H1 (cell line): ENCODE data around the gene DBF4. TPM values are rescaled to one million over a fixed set of nuclear protein-coding genes. Genes with fewer than 3 reads are reported as not detected.
A peak's percentile ranks its signal among the peaks of the same experiment; 100 is the strongest.

Experiments used
- CTCF ChIA-PET: fragments of 300-600 bp; sonication (Branson Sonifier 250); formaldehyde crosslinking; loops from one replicate; lab custom pipeline; 2021; ENCODE audit not compliant: partially characterized antibody; lab: Charles Lee
- POLR2A ChIA-PET: fragments of 300-600 bp; sonication (Branson Sonifier 250); formaldehyde crosslinking; loops from one replicate; lab custom pipeline; 2021; ENCODE audit warnings: inconsistent platforms; ENCODE audit not compliant: partially characterized antibody; lab: Charles Lee
- DNase-seq, 2 experiments: peaks; one replicate each; pipeline versions ENCODE4 v3.0.0 to v3.0.0-alpha.2; 2010 to 2022; ENCODE audit warnings: low spot score in 2 of 2, low read depth in 1 of 2, mixed read lengths in 1 of 2
- FAIRE-seq: peaks from 2 replicates; lab custom pipeline; 2011; peaks lifted over from hg19 to GRCh38; lab: Jason Lieb, UNC
- H2AFZ ChIP-seq: 2 replicates; pipeline ENCODE4 v1.8.1; 2012; ENCODE audit warnings: low read length, inconsistent platforms
- H2AK5ac ChIP-seq: 2 replicates; pipeline ENCODE4 v1.6.1; 2013; ENCODE audit warnings: low read depth, low read length
- H2BK120ac ChIP-seq: replicated peaks from 2 replicates; pipeline ENCODE3; 2013; ENCODE audit warnings: low read depth, low read length, inconsistent platforms
- H2BK12ac ChIP-seq: 2 replicates; pipeline ENCODE4 v1.6.1; 2013; ENCODE audit warnings: low read depth, low read length
- H2BK15ac ChIP-seq: 2 replicates; pipeline ENCODE4 v1.6.1; 2013; ENCODE audit warnings: low read length
- H2BK20ac ChIP-seq: 2 replicates; pipeline ENCODE4 v1.6.1; 2013; ENCODE audit warnings: low read length
- H2BK5ac ChIP-seq: 2 replicates; pipeline ENCODE4 v1.6.1; 2013; ENCODE audit warnings: low read depth, low read length
- H3K14ac ChIP-seq: 2 replicates; pipeline ENCODE4 v1.6.1; 2013; ENCODE audit warnings: inconsistent platforms; ENCODE audit not compliant: insufficient read length
- H3K18ac ChIP-seq: 2 replicates; pipeline ENCODE4 v1.6.1; 2013; ENCODE audit warnings: low read length; ENCODE audit errors: extremely low read depth
- H3K23ac ChIP-seq: 2 replicates; pipeline ENCODE4 v1.6.1; 2013; ENCODE audit warnings: inconsistent platforms; ENCODE audit not compliant: insufficient read length
- H3K23me2 ChIP-seq: 2 replicates; pipeline ENCODE4 v1.6.1; 2013; ENCODE audit warnings: low read depth, low read length
- H3K27ac ChIP-seq: 2 replicates; pipeline ENCODE4 v1.6.1; 2011; ENCODE audit warnings: low read depth, low read length, inconsistent platforms
- H3K27me3 ChIP-seq, 4 experiments: replicated peaks in 1 of 4; 1 replicate in 1 of 4; 2 replicates in 3 of 4; pipeline versions ENCODE4 v1.6.1 to v1.8.1; 2011 to 2013; ENCODE audit warnings: low read length in 3 of 4, mild to moderate bottlenecking in 3 of 4, inconsistent platforms in 2 of 4, mixed read lengths in 2 of 4, moderate library complexity in 1 of 4; ENCODE audit not compliant: control insufficient read depth in 3 of 4, insufficient read depth in 3 of 4; ENCODE audit errors: extremely low read depth in 1 of 4
- H3K36me3 ChIP-seq, 4 experiments: 2 replicates each; pipeline versions ENCODE4 v1.6.1 to v1.8.1; 2011 to 2013; ENCODE audit warnings: mild to moderate bottlenecking in 4 of 4, low read length in 3 of 4, moderate library complexity in 2 of 4, control low read depth in 1 of 4, inconsistent platforms in 1 of 4; ENCODE audit not compliant: insufficient read depth in 4 of 4, control insufficient read depth in 2 of 4
- H3K4ac ChIP-seq: replicated peaks from 2 replicates; pipeline ENCODE3; 2013; ENCODE audit warnings: low read length, low read depth, mixed read lengths, inconsistent platforms; ENCODE audit not compliant: insufficient read length
- H3K4me1 ChIP-seq, 4 experiments: replicated peaks in 1 of 4; 1 replicate in 1 of 4; 2 replicates in 3 of 4; pipeline versions ENCODE4 v1.6.1 to v1.8.1; 2011 to 2013; ENCODE audit warnings: low read length in 3 of 4, inconsistent platforms in 2 of 4, mixed read lengths in 1 of 4; ENCODE audit not compliant: insufficient read depth in 4 of 4, control insufficient read depth in 3 of 4
- H3K4me2 ChIP-seq, 2 experiments: 2 replicates each; pipeline versions ENCODE4 v1.6.1 to v1.8.1; 2011 to 2013; ENCODE audit warnings: low read depth in 2 of 2, low read length in 2 of 2, control low read depth in 1 of 2, inconsistent platforms in 1 of 2, mild to moderate bottlenecking in 1 of 2; ENCODE audit not compliant: insufficient read depth in 1 of 2
- H3K4me3 ChIP-seq, 4 experiments: fragments of 200-600, 300-600 bp in 1 of 4; sonication (generic), shearing (Covaris generic), sonication (Bioruptor Twin) in 1 of 4; 2 replicates each; pipeline versions ENCODE4 v1.5.1 to v1.8.1; 2011 to 2016; ENCODE audit warnings: low read length in 4 of 4, low read depth in 3 of 4, control low read depth in 2 of 4, inconsistent platforms in 2 of 4, mild to moderate bottlenecking in 2 of 4, mixed read lengths in 1 of 4, moderate library complexity in 1 of 4; ENCODE audit not compliant: insufficient read depth in 2 of 4; ENCODE audit errors: extremely low read depth in 1 of 4
- H3K56ac ChIP-seq: replicated peaks from 2 replicates; pipeline ENCODE3; 2013; ENCODE audit warnings: low read depth, mild to moderate bottlenecking, mixed read lengths, low read length, inconsistent platforms; ENCODE audit not compliant: insufficient read length
- H3K79me1 ChIP-seq: 2 replicates; pipeline ENCODE4 v1.6.1; 2013; ENCODE audit warnings: low read depth, low read length, control low read depth
- H3K79me2 ChIP-seq, 2 experiments: 2 replicates each; pipeline versions ENCODE4 v1.6.1 to v1.8.1; 2012 to 2013; ENCODE audit warnings: low read length in 2 of 2, mild to moderate bottlenecking in 2 of 2, inconsistent platforms in 1 of 2; ENCODE audit not compliant: insufficient read depth in 2 of 2, control insufficient read depth in 1 of 2
- H3K9ac ChIP-seq, 4 experiments: replicated peaks in 1 of 4; 1 replicate in 1 of 4; 2 replicates in 3 of 4; pipeline versions ENCODE4 v1.6.1 to v1.8.1; 2011 to 2013; ENCODE audit warnings: low read depth in 3 of 4, low read length in 3 of 4, control low read depth in 2 of 4, mild to moderate bottlenecking in 2 of 4, moderate library complexity in 2 of 4, inconsistent platforms in 1 of 4; ENCODE audit errors: extremely low read depth in 1 of 4
- H3K9me3 ChIP-seq, 2 experiments: 2 replicates each; pipeline versions ENCODE4 v1.6.1 to v1.8.1; 2012 to 2013; ENCODE audit warnings: mild to moderate bottlenecking in 2 of 2, moderate library complexity in 2 of 2, control low read depth in 1 of 2, inconsistent platforms in 1 of 2, low read depth in 1 of 2, low read length in 1 of 2, mixed read lengths in 1 of 2; ENCODE audit not compliant: insufficient read depth in 2 of 2
- H4K20me1 ChIP-seq, 2 experiments: replicated peaks in 1 of 2; 2 replicates each; pipeline versions ENCODE3 to v1.8.1; 2011 to 2013; ENCODE audit warnings: inconsistent platforms in 2 of 2, low read length in 2 of 2, mild to moderate bottlenecking in 1 of 2; ENCODE audit not compliant: insufficient read depth in 2 of 2, control insufficient read depth in 1 of 2
- H4K5ac ChIP-seq: 2 replicates; pipeline ENCODE4 v1.6.1; 2013; ENCODE audit warnings: low read length, low read depth, mixed read lengths, inconsistent platforms; ENCODE audit not compliant: insufficient read length
- H4K8ac ChIP-seq: 2 replicates; pipeline ENCODE4 v1.8.0; 2013; ENCODE audit warnings: mild to moderate bottlenecking, moderate library complexity, low read length, inconsistent platforms; ENCODE audit not compliant: insufficient read depth; ENCODE audit errors: extremely low read depth
- H4K91ac ChIP-seq: replicated peaks from 2 replicates; pipeline ENCODE3; 2013; ENCODE audit warnings: low read length, mixed read lengths, inconsistent platforms; ENCODE audit not compliant: insufficient read length
- EP300 ChIP-seq, 2 experiments: IDR thresholded peaks; 1 replicate in 1 of 2; 2 replicates in 1 of 2; pipeline ENCODE4 v1.6.1; 2011 to 2012; ENCODE audit warnings: low read depth in 2 of 2, low read length in 2 of 2, mild to moderate bottlenecking in 2 of 2, borderline replicate concordance in 1 of 2, inconsistent platforms in 1 of 2, moderate library complexity in 1 of 2
- SIN3A ChIP-seq, 2 experiments: IDR thresholded peaks in 1 of 2; conservative IDR thresholded peaks in 1 of 2; 2 replicates each; pipeline ENCODE4 v1.6.1; 2011 to 2012; ENCODE audit warnings: low read length in 2 of 2, improper control_type of control experiment in 1 of 2, low read depth in 1 of 2, mild to moderate bottlenecking in 1 of 2
- WGBS, 2 experiments: shearing (Covaris generic) in 1 of 2; methylation state at CpG; one replicate each; pipeline versions ENCODE4 v1.1.6 to v1.1.7; 2013 to 2015; ENCODE audit warnings: low lambda C conversion rate in 2 of 2, mixed read lengths in 2 of 2, inconsistent platforms in 1 of 2, low coverage in 1 of 2, missing lambda C conversion rate in 1 of 2; ENCODE audit not compliant: insufficient replicate concordance in 2 of 2, insufficient coverage in 1 of 2, insufficient read length in 1 of 2; ENCODE audit errors: extremely low coverage in 1 of 2, missing lambda C conversion rate in 1 of 2; 5-methylcytosine and 5-hydroxymethylcytosine counted together
- polyA plus RNA-seq, 7 experiments: library from polyadenylated mRNA; depleted of rRNA in 3 of 7; stranded (reverse) in 5 of 7; unstranded in 2 of 7; fragments of >200 nt in 5 of 7; fragments of 200-250 nt in 2 of 7; gene quantifications; 1 replicate in 5 of 7; 2 replicates in 1 of 7; 4 replicates in 1 of 7; pipeline versions ENCODE4 v1.2.1 to v1.2.3, GENCODE V29; 2011 to 2013; ENCODE audit warnings: missing spikeins in 2 of 7, mixed read lengths in 2 of 7
- total RNA-seq: library from RNA; stranded (reverse); fragmentation: NEBNext Ultra II Directional; extraction: Animal tissue kit (Norgen Biotek cat#: 25700); gene quantifications from 2 replicates; pipeline ENCODE4 v1.2.1, GENCODE V29; 2021

Gene DBF4
- total and polyA plus RNA-seq, 2 of the 8 experiments (the other 6 are each of a cell fraction or from before 2014, with no cell fraction given), result 8.7 to 82.4 TPM

DNA sequence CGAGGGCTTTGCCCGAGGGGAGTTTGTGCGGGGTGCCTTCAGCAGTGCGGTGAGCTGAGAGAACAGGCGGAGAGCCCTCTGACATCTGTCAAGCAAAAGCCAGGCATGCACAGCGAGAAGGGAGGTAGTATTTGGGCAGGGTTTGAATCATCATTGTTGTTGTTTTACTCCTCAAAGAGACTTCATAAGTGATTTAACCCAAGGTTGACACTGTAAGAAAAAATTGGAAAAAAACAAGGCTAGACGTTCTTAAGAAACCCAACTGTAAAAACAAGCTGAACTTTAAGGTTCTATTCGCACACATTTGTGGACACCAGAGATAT lies 59.1 kb downstream of the DBF4 start:
- FAIRE-seq (no peak), DNase-seq (no peak)
- Histone ChIP-seq H3K79me2 (no peaks in the 10 kb centered on the region), H3K4me3 (peak overlapping the region; percentile 76 to 87 (median 80)), H2BK12ac (no peak overlapping the region), H2AFZ (no peak overlapping the region), H2BK15ac (no peak overlapping the region), H3K4me2 (peak overlapping the region; percentile 86 to 94)
- no peak for TF ChIP-seq EP300 (IDR thresholded peaks at IDR 0.05; ENCODE audit: borderline replicate concordance in 1 of 2, low read depth in 2 of 2, low read length in 2 of 2)
- TF ChIP-seq SIN3A (conservative IDR thresholded peaks at IDR 0.05 in 1 of 2, IDR thresholded peaks at IDR 0.05 in 1 of 2; ENCODE audit: low read depth in 1 of 2, low read length in 2 of 2), result peak in 1 of 2 experiments; percentile 43; a peak in 1 of 4 replicates
- TF ChIP-seq, all 59 proteins: peak for 1
- no peak overlapping the region for H3K27ac ChIP-seq
- ChIA-PET CTCF (interaction anchor here (0.8 to 1.3 kb wide), 4 partner anchors 8 to 188 kb away, joined by 3 read pairs; no protein-coding TSS in a partner anchor), POLR2A (interaction anchor here (0.8 to 3.0 kb wide), 6 partner anchors 9 to 167 kb away, joined by 3 to 15 read pairs (median 8); partner anchors contain the start of genes DBF4 and SLC25A40)
- H2BK20ac ChIP-seq, result no peak overlapping the region
- H4K5ac ChIP-seq, result no peak overlapping the region
- H3K9me3 ChIP-seq, result no peaks in the 10 kb centered on the region
- no peak overlapping the region for H3K18ac ChIP-seq
- H3K9ac ChIP-seq, result no peak overlapping the region
- H4K8ac ChIP-seq, result no peak overlapping the region
- H2BK5ac ChIP-seq, result no peak overlapping the region
- H3K36me3 ChIP-seq, result peaks cover 0 to 11% (median 3%) of the 10 kb centered on the region in 4 experiments; a peak in 3 of 8 replicates
- H2AK5ac ChIP-seq, result no peak overlapping the region
- peaks cover 0 to 6% (median 3%) of the 10 kb centered on the region in 4 experiments; a peak in 4 of 7 replicates for H3K4me1 ChIP-seq
- H2BK120ac ChIP-seq, result no peak overlapping the region
- no peak overlapping the region for H3K23ac ChIP-seq
- H3K4ac ChIP-seq, result no peak overlapping the region
- H3K79me1 ChIP-seq, result no peaks in the 10 kb centered on the region
- peaks cover 0 to 3% (median 1%) of the 10 kb centered on the region in 4 experiments; a peak in 1 of 7 replicates for H3K27me3 ChIP-seq
- H3K23me2 ChIP-seq, result peaks cover 12% of the 10 kb centered on the region
- no peaks in the 10 kb centered on the region for H4K20me1 ChIP-seq
- no peak overlapping the region for H3K56ac ChIP-seq
- no peak overlapping the region for H4K91ac ChIP-seq
- H3K14ac ChIP-seq, result no peak overlapping the region
- 35% methylated on average over 8 of the region's 8 CpGs; no CpG with 5 or more reads in 1 of the 2 experiments for WGBS, 2 experiments
